NCI-H1694 (cell line): ENCODE measurements around the gene NR1H3.
A peak's percentile ranks its signal among the peaks of the same experiment; 100 is the strongest.
"Not testable (repeated sequence)": the region's sequence is repeated elsewhere in the genome, so short reads cannot be mapped to it uniquely, and the experiment has no call there.

Experiments
- DNase-seq: peaks from one replicate; lab custom pipeline; 2025; lab: John Stamatoyannopoulos, UW

The NR1H3 gene

DNA sequence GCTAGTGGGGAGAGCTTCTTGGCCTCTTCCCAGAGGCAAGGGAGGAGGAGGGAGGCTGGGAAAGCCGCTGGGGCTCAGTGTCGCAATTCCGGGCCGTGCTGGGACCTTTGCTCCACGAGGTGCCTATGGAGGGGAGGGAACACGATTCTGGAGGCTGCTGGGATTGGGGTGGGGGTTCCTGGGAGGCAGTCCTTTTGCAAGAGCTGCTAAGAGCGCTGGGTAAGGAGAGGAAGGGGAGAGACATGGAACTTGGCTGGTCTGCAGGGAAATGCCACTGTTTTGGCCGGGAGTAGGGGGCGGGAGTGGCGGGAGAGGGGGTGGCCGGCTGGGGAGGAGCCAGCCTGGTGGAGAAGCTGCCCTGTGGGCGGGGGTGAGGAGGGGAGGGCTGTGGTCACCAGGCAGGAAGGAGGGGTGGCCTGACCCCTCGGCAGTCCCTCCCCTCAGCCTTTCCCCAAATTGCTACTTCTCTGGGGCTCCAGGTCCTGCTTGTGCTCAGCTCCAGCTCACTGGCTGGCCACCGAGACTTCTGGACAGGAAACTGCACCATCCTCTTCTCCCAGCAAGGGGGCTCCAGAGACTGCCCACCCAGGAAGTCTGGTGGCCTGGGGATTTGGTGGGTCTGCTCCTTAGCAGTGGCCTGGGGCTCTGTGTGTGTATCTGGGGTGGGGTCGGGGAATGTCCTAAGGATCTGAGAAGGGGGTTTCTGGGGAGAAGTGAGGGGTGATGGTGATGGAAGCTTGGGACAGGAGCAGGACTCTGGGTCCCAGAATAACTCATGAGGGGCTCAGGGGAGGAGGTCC is at the start of gene NR1H3:
Gene NR1H3, plus strand, starts transcription at position 480 of the 800 bp plus-strand sequence. CDS start 1,221 bp downstream, outside the sequence.
- DNase-seq = no peak

- not testable (repeated sequence) for DNase-seq
Observed at GRCh38 chr11:47208008-47208552, 49.7 kb upstream of the NR1H3 start.

GRCh38 chr11:47208628-47209027 is 49.2 kb upstream of the NR1H3 start:
- no peak for DNase-seq

- no peak for DNase-seq
Observed at GRCh38 chr11:47212938-47213337, 44.9 kb upstream of the NR1H3 start.

GRCh38 chr11:47213950-47214565 is 43.7 kb upstream of the NR1H3 start:
- DNase-seq = peak; percentile 72

- DNase-seq = no peak
Observed at GRCh38 chr11:47215366-47215910, 42.4 kb upstream of the NR1H3 start.

GRCh38 chr11:47216121-47216798 is 41.5 kb upstream of the NR1H3 start:
- DNase-seq = no peak

GRCh38 chr11:47220401-47220821 is 37.4 kb upstream of the NR1H3 start:
- no peak for DNase-seq

DNA sequence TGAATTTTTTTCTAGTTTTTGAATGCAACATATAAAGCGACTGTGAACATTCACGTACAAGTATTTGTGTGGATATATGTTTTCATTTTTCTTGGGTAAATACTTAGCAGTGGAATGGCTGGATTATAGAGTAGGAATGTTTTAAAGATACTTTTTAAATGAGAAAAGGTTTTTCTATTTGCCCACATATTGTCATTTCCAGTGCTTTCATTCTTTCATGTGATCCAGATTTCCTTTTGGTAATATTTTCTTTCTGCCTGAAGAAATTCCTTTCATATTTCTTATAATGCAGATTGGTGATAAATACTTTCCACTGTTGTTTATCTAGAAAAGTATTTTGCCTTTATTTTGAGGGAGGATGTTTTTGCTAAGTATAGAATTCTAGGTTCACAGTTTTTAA is 35.1 kb upstream of the NR1H3 start:
- no peak for DNase-seq

- no peak for DNase-seq
Observed at GRCh38 chr11:47225552-47226400, 32.0 kb upstream of the NR1H3 start.

DNA sequence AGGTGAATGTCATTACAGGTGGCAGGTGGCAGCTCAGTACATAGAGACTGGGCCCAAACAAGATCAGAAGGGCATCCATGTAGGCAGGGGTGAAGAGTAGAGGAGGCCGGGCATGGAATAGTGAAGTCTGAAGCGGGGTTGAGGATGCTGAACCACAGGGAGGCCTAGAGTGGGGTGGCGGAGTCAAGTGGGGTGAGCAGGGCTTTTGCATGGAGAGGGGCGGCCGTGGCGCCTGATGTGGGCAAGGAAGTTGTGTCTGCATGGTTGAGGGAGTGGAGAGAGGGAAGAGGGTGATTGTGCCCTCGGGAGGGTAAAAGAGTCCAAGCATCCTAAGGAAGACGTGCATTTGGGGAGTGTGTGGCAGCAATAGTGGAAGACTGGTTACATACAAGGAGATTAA is 28.6 kb upstream of the NR1H3 start:
- DNase-seq = no peak

GRCh38 chr11:47233051-47233450 is 24.7 kb upstream of the NR1H3 start:
- no peak for DNase-seq

DNA sequence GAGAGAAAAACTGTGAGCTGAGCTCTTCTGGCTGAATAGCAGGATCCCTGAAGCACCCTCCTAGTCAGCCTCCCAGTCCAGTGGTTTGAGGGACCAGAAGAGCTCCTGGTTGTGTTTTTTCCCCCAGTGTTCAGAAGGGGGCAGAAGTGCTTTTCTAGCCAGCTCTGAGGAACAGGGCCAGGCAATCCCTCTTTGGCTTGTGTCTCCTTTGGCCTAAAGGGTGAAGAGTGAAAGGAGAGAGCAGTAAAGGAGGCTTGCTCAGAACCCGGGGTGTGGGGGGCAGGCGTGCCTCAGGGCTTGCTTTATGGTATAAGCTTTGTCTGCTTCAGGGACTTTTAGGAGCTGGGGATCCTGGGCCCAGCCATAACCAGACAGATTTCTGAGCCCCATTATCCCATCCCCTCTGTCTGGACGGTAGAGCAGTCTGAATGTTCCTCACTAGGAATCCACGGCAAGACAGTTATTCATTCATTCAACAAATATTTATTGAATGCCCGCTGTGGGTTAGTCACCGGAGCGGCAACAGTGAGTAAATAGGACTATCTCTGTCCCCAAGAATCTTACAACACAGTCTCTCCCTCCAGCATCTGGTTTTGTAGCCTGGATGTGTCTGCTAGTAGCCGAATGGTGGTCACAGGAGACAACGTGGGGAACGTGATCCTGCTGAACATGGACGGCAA is 23.7 kb upstream of the NR1H3 start:
- no peak for DNase-seq

GRCh38 chr11:47234669-47235100 is 23.1 kb upstream of the NR1H3 start:
- no peak for DNase-seq

DNA sequence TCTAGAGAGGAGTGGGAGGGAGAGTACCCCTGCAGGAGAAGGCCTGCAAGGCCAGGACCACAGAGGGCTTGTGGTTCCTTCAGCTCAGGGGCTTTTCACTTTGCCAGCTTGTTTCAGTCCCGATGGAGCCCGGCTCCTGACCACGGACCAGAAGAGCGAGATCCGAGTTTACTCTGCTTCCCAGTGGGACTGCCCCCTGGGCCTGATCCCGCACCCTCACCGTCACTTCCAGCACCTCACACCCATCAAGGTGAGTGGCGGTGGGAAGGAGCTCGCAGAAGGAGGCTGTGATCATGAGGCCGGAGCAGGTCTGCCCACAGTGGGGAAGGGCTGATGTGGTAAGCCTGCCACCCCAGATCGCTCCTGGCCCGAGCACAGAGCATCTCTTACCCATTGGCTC is 22.6 kb upstream of the NR1H3 start:
- DNase-seq = no peak

DNA sequence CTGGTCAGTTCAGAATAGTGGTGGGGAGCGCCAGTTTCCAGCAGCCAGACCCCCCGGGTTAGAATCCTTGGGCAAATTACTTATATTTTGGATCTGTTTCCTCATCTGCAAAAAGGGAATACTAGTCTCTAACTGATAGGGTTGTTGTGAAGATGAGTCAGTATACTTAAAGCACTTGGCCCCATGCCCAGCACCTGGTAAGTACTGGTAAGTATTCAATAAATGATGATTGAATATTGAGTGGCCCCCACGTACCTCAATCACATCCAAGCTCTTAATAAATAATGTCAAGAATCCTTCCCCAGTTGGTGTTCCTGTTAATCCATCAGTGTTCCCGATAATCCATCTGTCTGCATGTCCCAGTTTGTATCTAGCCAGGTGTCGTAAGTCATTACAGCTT is 21.3 kb upstream of the NR1H3 start:
- DNase-seq = no peak

DNA sequence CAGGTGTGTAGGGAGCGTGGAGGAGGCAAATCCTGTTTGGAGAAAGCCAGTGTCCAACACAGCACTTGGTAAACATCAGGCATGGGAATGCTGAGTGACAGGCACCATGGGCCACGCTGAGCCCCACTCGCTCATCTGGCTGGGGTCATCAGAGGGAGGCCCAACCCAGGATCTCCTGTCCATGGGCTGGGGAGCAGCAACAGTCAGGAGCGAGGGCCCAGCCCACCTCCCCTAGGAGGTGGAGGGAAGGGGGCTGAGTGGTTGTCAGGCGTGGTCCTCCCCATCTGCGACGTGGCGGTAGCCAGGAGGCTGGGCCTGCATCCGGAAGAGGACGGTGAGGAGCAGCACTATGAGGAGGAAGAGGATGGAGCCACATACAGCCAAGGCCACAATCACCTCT is 17.9 kb upstream of the NR1H3 start:
- no peak for DNase-seq

DNA sequence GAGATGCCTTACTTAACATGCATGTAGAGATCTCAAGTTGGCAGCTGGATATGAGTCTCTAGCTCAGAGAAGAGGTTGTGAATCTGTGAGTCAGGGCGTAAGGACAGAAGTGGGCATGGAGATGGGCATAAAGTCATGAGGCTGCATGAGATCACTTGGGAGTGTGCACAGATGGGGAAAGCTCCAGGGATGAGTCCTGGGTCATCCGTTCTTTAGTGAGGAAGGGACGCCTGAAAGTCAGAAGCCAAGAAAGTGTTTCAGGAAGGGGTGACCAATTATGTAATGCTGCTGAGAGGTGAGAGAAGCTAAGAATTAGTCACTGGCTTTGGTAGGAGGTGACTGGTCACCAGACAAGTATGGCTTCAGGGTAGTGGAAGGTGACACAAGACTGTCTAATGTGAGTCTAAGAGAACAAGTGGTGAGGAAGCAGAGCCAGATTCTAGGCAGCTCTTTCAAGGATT is 15.9 kb upstream of the NR1H3 start:
- DNase-seq = no peak

DNA sequence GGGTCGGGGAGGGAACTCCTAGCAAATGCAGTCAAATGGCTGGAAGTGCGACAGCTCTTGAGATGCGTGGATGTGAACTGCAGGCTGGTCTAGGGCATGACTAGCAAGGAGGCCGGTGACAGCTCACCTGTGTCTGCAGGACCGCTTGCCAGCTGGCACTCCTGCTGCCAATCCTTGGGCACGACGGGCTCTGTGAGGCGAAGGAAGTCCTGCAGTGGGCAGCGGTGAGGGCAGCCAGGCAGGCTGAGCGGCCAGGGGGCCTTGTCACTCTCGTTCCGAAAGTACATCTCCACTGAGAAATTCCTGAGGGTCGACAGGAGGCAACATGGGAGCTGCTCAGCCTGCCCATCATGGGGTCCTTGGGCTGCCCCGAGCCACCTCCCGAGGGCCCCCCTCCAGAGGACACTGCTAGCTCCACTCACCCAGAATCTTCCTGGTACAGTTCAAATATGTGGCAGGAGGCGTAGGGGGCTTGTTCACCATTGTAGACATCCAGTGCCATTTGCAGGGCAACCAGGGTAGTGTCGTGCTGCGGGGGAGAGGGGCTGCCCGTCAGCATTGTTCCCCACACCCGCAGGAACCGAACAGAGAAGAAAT is 15.1 kb upstream of the NR1H3 start:
- no peak for DNase-seq

DNA sequence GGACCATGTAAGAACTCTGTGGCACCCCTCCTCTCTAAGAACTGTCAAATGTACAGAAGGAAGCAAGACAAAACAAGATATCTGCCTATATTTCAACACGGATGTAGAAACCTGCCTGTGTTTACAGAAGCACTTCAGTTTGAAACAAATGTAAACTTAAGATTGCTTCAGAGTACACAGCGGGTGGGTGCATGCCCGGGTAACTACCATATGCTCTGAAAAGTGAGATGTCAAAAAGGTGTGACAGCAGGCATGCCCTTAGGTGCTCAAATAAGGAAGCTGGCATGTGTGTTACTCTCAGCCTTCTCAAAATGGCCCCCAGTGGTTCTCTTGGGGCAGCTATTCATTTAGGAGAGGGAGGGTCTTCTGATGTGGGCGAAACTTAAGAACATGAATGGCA is 14.3 kb upstream of the NR1H3 start:
- DNase-seq = no peak
